ENCODE results near the gene NARS2. TPM values are rescaled to one million over a fixed set of nuclear protein-coding genes. Genes with fewer than 3 reads are reported as not detected.
"Not testable (repeated sequence)": the region's sequence is repeated elsewhere in the genome, so short reads cannot be mapped to it uniquely, and the experiment has no call there.

Gene NARS2
- total RNA-seq, 4 donors from 2014 or later, result 6.4 to 15.1 (median 10.4) TPM

DNA sequence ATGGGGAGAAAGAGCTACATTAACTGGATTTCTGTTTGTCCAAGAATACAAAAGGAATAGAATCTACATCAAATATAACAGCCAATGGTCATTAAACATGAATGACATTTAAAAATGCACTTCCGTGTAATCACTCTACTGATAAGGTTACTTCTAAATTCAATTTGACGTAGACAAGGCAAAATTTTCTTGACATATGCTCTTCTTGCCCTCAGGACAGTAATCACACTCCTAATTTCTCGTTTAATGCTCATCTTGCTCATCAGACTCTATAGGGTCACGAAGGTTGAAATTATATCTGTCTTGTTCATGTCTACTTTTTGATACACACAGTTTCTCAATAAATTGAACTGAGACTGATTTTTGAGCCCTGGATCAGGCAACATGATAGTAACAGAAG lies 58.4 kb downstream of the NARS2 start:
- DNase-seq, result no peak
- Histone ChIP-seq H3K9me3 (no peaks in the 10 kb centered on the region), H3K4me1 (no peaks in the 10 kb centered on the region), H3K36me3 (no peaks in the 10 kb centered on the region), H3K27ac (no peak overlapping the region), H3K27me3 (no peaks in the 10 kb centered on the region), H3K4me3 (no peak overlapping the region)
- intact Hi-C loops (cut with DNase I; ENCODE audit: low total_unique reads) (no loop called here), in situ Hi-C loops (cut with MboI; ENCODE audit: low pct_ligation_motif_present in 1 of 4, low pct_unique_long_range_greater_than_20kb in 1 of 4, low sequenced_read_pairs in 3 of 4) (no loop called here)
- WGBS, 2 donors (ENCODE audit: low coverage in 1 of 2), result 93 to 94% methylated on average over 4 of the region's 4 CpGs
- TF ChIP-seq POLR2AphosphoS5 (IDR thresholded peaks at IDR 0.05) (no peak), EP300 (IDR thresholded peaks at IDR 0.05; ENCODE audit: low read depth) (no peak), POLR2A (IDR thresholded peaks at IDR 0.05) (no peak), CTCF (IDR thresholded peaks at IDR 0.05) (no peak)

DNA sequence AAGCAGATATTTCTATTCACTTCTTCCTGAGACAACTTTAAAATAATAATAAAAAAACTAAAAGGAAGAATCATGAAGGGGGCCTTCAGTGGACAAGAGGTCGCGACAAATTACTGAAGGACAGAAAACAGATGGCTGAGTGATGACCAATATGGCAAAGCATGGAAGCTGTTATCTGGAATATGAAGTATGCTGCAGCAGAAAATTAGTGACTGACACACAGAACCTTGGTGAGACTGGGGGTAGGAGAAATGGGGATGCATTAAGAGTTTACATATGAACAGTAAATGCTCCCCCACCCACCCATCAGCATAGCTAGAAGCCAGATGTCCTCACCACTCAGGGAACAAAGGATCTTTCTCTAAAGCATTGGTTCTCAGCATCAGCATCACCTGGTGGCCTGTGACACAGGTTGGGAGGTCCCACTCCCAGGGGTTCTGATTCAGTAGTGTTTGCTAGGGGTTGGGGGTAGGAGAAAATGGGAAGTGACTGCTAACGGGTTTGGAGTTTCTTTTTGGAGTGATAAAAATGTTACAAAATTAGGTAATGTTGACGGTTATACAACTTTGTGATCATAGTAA lies 59.7 kb downstream of the NARS2 start:
- 72 to 77% methylated on average over 4 of the region's 4 CpGs for WGBS, 2 donors (ENCODE audit: low coverage in 1 of 2)
- intact Hi-C loops (cut with DNase I; ENCODE audit: low total_unique reads), result no loop called here
- in situ Hi-C loops (cut with MboI; ENCODE audit: low pct_ligation_motif_present in 1 of 4, low pct_unique_long_range_greater_than_20kb in 1 of 4, low sequenced_read_pairs in 3 of 4), result no loop called here
- no peaks in the 10 kb centered on the region for H3K4me1 ChIP-seq
- peaks cover 0 to 7% of the 10 kb centered on the region in 2 donors for H3K9me3 ChIP-seq
- H3K4me3 ChIP-seq, result no peak overlapping the region
- TF ChIP-seq EP300 (IDR thresholded peaks at IDR 0.05; ENCODE audit: low read depth) (no peak), POLR2AphosphoS5 (IDR thresholded peaks at IDR 0.05) (no peak), CTCF (IDR thresholded peaks at IDR 0.05) (no peak)
- H3K27ac ChIP-seq, result no peak overlapping the region
- no peaks in the 10 kb centered on the region for H3K27me3 ChIP-seq
- peaks cover 0 to 2% (median 0%) of the 10 kb centered on the region in 4 donors for H3K36me3 ChIP-seq
- DNase-seq, result no peak

DNA sequence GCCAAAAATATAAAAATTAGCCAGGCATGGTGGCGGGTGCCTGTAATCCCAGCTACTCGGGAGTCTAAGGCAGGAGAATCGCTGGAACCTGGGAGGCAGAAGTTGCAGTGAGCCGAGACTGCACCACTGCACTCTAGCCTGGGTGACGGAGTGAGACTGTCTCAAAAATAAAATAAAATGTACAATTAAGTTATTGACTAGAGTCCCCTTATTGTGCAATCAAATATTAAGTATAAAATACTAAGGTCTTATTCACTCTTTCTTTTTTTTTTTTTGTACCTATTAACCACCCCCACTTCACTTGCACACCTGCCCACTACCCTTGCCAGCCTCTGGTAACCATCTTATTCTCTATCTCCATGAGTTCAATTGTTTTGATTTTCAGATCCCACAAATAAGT lies 61.6 kb downstream of the NARS2 start:
- H3K4me1 ChIP-seq; in situ Hi-C loops (cut with MboI; ENCODE audit: low pct_ligation_motif_present in 1 of 4, low pct_unique_long_range_greater_than_20kb in 1 of 4, low sequenced_read_pairs in 3 of 4): not testable (repeated sequence)

DNA sequence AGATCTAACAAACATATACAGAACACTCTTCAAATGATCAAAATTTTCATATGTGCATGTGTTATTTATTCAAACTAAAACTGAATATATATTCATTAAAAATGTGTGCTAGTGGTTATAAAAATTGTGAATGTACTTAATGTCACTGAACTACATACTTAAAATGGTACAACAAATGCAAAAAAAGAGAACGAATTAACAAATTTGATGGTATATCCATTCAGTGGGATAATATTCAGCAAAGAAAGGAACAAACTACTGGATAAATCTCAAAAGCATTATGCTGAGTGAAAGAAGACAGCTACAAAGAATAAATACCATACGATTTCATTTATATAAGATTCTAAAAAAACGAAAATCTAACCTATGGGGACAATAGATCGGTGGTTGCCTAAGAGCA lies 64.1 kb downstream of the NARS2 start:
- intact Hi-C loops (cut with DNase I; ENCODE audit: low total_unique reads) (no loop called here), in situ Hi-C loops (cut with MboI; ENCODE audit: low pct_ligation_motif_present in 1 of 4, low pct_unique_long_range_greater_than_20kb in 1 of 4, low sequenced_read_pairs in 3 of 4) (no loop called here)
- no peak for DNase-seq
- Histone ChIP-seq H3K27me3 (no peaks in the 10 kb centered on the region), H3K36me3 (peaks cover 0 to 3% (median 0%) of the 10 kb centered on the region in 4 donors), H3K4me3 (no peak overlapping the region), H3K27ac (no peak overlapping the region), H3K4me1 (no peaks in the 10 kb centered on the region), H3K9me3 (peaks cover 0 to 7% of the 10 kb centered on the region in 2 donors)
- TF ChIP-seq POLR2AphosphoS5 (IDR thresholded peaks at IDR 0.05) (no peak), EP300 (IDR thresholded peaks at IDR 0.05; ENCODE audit: low read depth) (no peak), CTCF (IDR thresholded peaks at IDR 0.05) (no peak), POLR2A (IDR thresholded peaks at IDR 0.05) (no peak)
- 94 to 95% methylated on average over 4 of the region's 4 CpGs for WGBS, 2 donors (ENCODE audit: low coverage in 1 of 2)

More for the DNA sequence above, 61.6 kb downstream of the NARS2 start:
- H3K36me3 ChIP-seq; H3K9me3 ChIP-seq; H3K4me3 ChIP-seq; intact Hi-C loops (cut with DNase I; ENCODE audit: low total_unique reads); H3K27ac ChIP-seq; H3K27me3 ChIP-seq; DNase-seq: not testable (repeated sequence)
- 94 to 96% methylated on average over 5 of the region's 5 CpGs for WGBS, 2 donors (ENCODE audit: low coverage in 1 of 2)

- Histone ChIP-seq H3K9me3 (peaks cover 0 to 7% of the 10 kb centered on the region in 2 donors), H3K27me3 (no peaks in the 10 kb centered on the region), H3K36me3 (peaks cover 0 to 3% (median 0%) of the 10 kb centered on the region in 4 donors), H3K4me3 (no peak overlapping the region), H3K27ac (no peak overlapping the region), H3K4me1 (no peaks in the 10 kb centered on the region)
- in situ Hi-C loops (cut with MboI; ENCODE audit: low pct_ligation_motif_present in 1 of 4, low pct_unique_long_range_greater_than_20kb in 1 of 4, low sequenced_read_pairs in 3 of 4) (no loop called here), intact Hi-C loops (cut with DNase I; ENCODE audit: low total_unique reads) (no loop called here)
- WGBS, 2 donors (ENCODE audit: low coverage in 1 of 2), result 68 to 93% methylated on average over 1 of the region's 1 CpG
- DNase-seq, result no peak
- TF ChIP-seq POLR2A (IDR thresholded peaks at IDR 0.05), result no peak
- TF ChIP-seq CTCF (IDR thresholded peaks at IDR 0.05), result no peak
- no peak for TF ChIP-seq POLR2AphosphoS5 (IDR thresholded peaks at IDR 0.05)
- TF ChIP-seq EP300 (IDR thresholded peaks at IDR 0.05; ENCODE audit: low read depth), result no peak
These were observed 64.6 kb downstream of the NARS2 start for GRCh38 chr11:78510025-78510596.

Measured in transverse colon (tissue), 4 donors.